ENCODE measurements around the gene SEC23IP. TPM values are rescaled to one million over a fixed set of nuclear protein-coding genes. Genes with fewer than 3 reads are reported as not detected.

The SEC23IP gene
- polyA plus RNA-seq, 3 donors, result 11.5 to 43.8 (median 42.0) TPM

GRCh38 chr10:119991816-119992215 is 99.3 kb downstream of the SEC23IP start:
- WGBS (ENCODE audit: insufficient coverage), result no CpG with 5 or more reads among the region's 2 CpGs
- no peaks in the 10 kb centered on the region for H3K4me1 Mint-ChIP-seq
- intact Hi-C loops (cut with micrococcal nuclease), result no loop called here

More at GRCh38 chr10:119991816-119992215, 99.3 kb downstream of the SEC23IP start:
- H3K27me3 ChIP-seq (ENCODE audit: control insufficient read depth in 2 of 2, insufficient read depth in 2 of 2, low read length in 2 of 2), result no peaks in the 10 kb centered on the region
- H3K79me2 ChIP-seq (ENCODE audit: insufficient read depth, low read length), result no peaks in the 10 kb centered on the region
- DNase-seq, result no peak
- H3K36me3 ChIP-seq (replicated peaks in 1 of 2; ENCODE audit: control insufficient read depth in 1 of 2, insufficient read depth in 2 of 2, low read length in 2 of 2), result no peaks in the 10 kb centered on the region
- peaks cover 0 to 4% of the 10 kb centered on the region in 2 donors for H3K9me3 ChIP-seq (replicated peaks in 1 of 2; ENCODE audit: control insufficient read depth in 1 of 2, insufficient read depth in 1 of 2, low read length in 2 of 2)
- H3K27ac ChIP-seq (ENCODE audit: low read depth in 1 of 2, low read length in 2 of 2), result no peak overlapping the region
- no peak for TF ChIP-seq CTCF (IDR thresholded peaks at IDR 0.05)
- H3K4me3 ChIP-seq (replicated peaks in 1 of 3; ENCODE audit: low read depth in 2 of 3, low read length in 3 of 3), result no peak overlapping the region
- no peak overlapping the region for H3K9ac ChIP-seq (ENCODE audit: insufficient read depth, low read length, poor library complexity, severe bottlenecking)
- H4K20me1 ChIP-seq (ENCODE audit: insufficient read depth, low read length), result no peaks in the 10 kb centered on the region
- no peak overlapping the region for H3K27ac Mint-ChIP-seq
- peaks cover 0 to 3% (median 0%) of the 10 kb centered on the region in 3 donors for H3K27me3 Mint-ChIP-seq (ENCODE audit: low read depth in 3 of 3)
- no peak overlapping the region for H3K4me2 ChIP-seq (replicated peaks; ENCODE audit: extremely low read depth, low read length, poor library complexity, severe bottlenecking)
- H3K36me3 Mint-ChIP-seq, result no peaks in the 10 kb centered on the region
- no peaks in the 10 kb centered on the region for H3K4me1 ChIP-seq (ENCODE audit: control insufficient read depth in 1 of 2, insufficient read depth in 2 of 2, low read length in 2 of 2)
- H3K9me3 Mint-ChIP-seq, result peaks cover 2 to 16% (median 11%) of the 10 kb centered on the region in 7 donors
- no peak overlapping the region for H3K4me3 Mint-ChIP-seq
- H2AFZ ChIP-seq (ENCODE audit: insufficient read depth, low read depth, low read length, poor library complexity, severe bottlenecking), result no peak overlapping the region

Small RNA genes within 50 kb of the gene (small RNA-seq; reads per million reads assigned to genes)
- gene MIR4682 (ENCODE audit: insufficient read length, low read depth), result not detected

Other genes with a start within 250 kb of the SEC23IP start
- gene BAG3, start 241.3 kb upstream of the SEC23IP start, polyA plus RNA-seq, result 10 to 100 TPM in 1 of 3 donors, 1 to 10 TPM in 2; 1.0 to 10.2 (median 2.8) TPM
- gene INPP5F, start 166.7 kb upstream of the SEC23IP start, polyA plus RNA-seq, result 1 to 10 TPM; 5.1 to 6.9 (median 5.4) TPM
- 10 to 100 TPM; 40.3 to 96.7 (median 75.3) TPM for gene MCMBP, start 19.9 kb upstream of the SEC23IP start, polyA plus RNA-seq